Mesothelial cell of epicardium (in vitro differentiated cells): ENCODE data around the gene LRRK1. TPM values are rescaled to one million over a fixed set of nuclear protein-coding genes. Genes with fewer than 3 reads are reported as not detected.
A peak's percentile ranks its signal among the peaks of the same experiment; 100 is the strongest.

Experiments
- DNase-seq, 2 experiments: peaks; one replicate each; pipeline ENCODE4 v3.0.0; 2021; ENCODE audit warnings: low spot score in 2 of 2; ENCODE audit not compliant: unreplicated experiment in 2 of 2
- H3K27ac Mint-ChIP-seq: 2 replicates; pipeline ENCODE4 v1.8.0; 2021; ENCODE audit warnings: mixed read lengths
- H3K27me3 Mint-ChIP-seq: 2 replicates; pipeline ENCODE4 v1.8.0; 2021; ENCODE audit warnings: low read depth, mixed read lengths
- H3K36me3 Mint-ChIP-seq: 2 replicates; pipeline ENCODE4 v1.8.0; 2021; ENCODE audit warnings: mixed read lengths
- H3K4me1 Mint-ChIP-seq: 2 replicates; pipeline ENCODE4 v1.8.0; 2021; ENCODE audit warnings: mixed read lengths
- H3K4me3 Mint-ChIP-seq: 2 replicates; pipeline ENCODE4 v1.8.0; 2021; ENCODE audit warnings: mild to moderate bottlenecking, moderate library complexity, mixed read lengths
- H3K9me3 Mint-ChIP-seq: 2 replicates; pipeline ENCODE4 v1.8.0; 2021; ENCODE audit warnings: mixed read lengths
- CTCF ChIP-seq: fragments of 200-600 bp; sonication (generic); IDR thresholded peaks from one replicate; pipeline ENCODE4 v1.5.0; 2021; ENCODE audit warnings: antibody characterized with exemption; ENCODE audit not compliant: unreplicated experiment
- total RNA-seq: library from RNA; stranded (reverse); gene quantifications from 3 replicates; pipeline ENCODE4 v1.2.1, GENCODE V29; 2021

LRRK1 gene
- total RNA-seq, 1 donor from 2014 or later = 2.3 TPM

GRCh38 chr15:101058735-101059134 lies 139.6 kb downstream of the LRRK1 start:
- peaks cover 7% of the 10 kb centered on the region for H3K9me3 Mint-ChIP-seq
- H3K4me3 Mint-ChIP-seq = no peak overlapping the region
- H3K36me3 Mint-ChIP-seq = peaks cover 10% of the 10 kb centered on the region
- DNase-seq = no peak
- H3K27ac Mint-ChIP-seq = no peak overlapping the region
- no peaks in the 10 kb centered on the region for H3K4me1 Mint-ChIP-seq
- no peaks in the 10 kb centered on the region for H3K27me3 Mint-ChIP-seq
- TF ChIP-seq CTCF = no peak

- Mint-ChIP-seq H3K27me3 (no peaks in the 10 kb centered on the region), H3K9me3 (peaks cover 7% of the 10 kb centered on the region), H3K4me3 (no peak overlapping the region), H3K4me1 (peaks cover 6% of the 10 kb centered on the region), H3K27ac (no peak overlapping the region), H3K36me3 (peaks cover 10% of the 10 kb centered on the region)
- no peak for TF ChIP-seq CTCF
- DNase-seq = peak in 1 of 2 experiments; percentile 21
Observed at GRCh38 chr15:101059381-101060341, 140.5 kb downstream of the LRRK1 start.

GRCh38 chr15:101060576-101061551 lies 141.7 kb downstream of the LRRK1 start:
- H3K4me3 Mint-ChIP-seq = no peak overlapping the region
- peaks cover 10% of the 10 kb centered on the region for H3K36me3 Mint-ChIP-seq
- no peak overlapping the region for H3K27ac Mint-ChIP-seq
- TF ChIP-seq CTCF = no peak
- peak in 1 of 2 experiments; percentile 31 for DNase-seq
- no peaks in the 10 kb centered on the region for H3K27me3 Mint-ChIP-seq
- H3K9me3 Mint-ChIP-seq = peaks cover 7% of the 10 kb centered on the region
- H3K4me1 Mint-ChIP-seq = peaks cover 6% of the 10 kb centered on the region

GRCh38 chr15:101062063-101062462 lies 142.9 kb downstream of the LRRK1 start:
- no peak overlapping the region for H3K4me3 Mint-ChIP-seq
- H3K9me3 Mint-ChIP-seq = peaks cover 7% of the 10 kb centered on the region
- H3K27me3 Mint-ChIP-seq = no peaks in the 10 kb centered on the region
- no peak for TF ChIP-seq CTCF
- H3K27ac Mint-ChIP-seq = no peak overlapping the region
- H3K36me3 Mint-ChIP-seq = peaks cover 10% of the 10 kb centered on the region
- DNase-seq = no peak
- peaks cover 6% of the 10 kb centered on the region for H3K4me1 Mint-ChIP-seq

GRCh38 chr15:101062471-101063171 lies 143.5 kb downstream of the LRRK1 start:
- no peak for DNase-seq
- TF ChIP-seq CTCF = no peak
- peaks cover 10% of the 10 kb centered on the region for H3K36me3 Mint-ChIP-seq
- H3K4me3 Mint-ChIP-seq = no peak overlapping the region
- peaks cover 6% of the 10 kb centered on the region for H3K4me1 Mint-ChIP-seq
- H3K27me3 Mint-ChIP-seq = no peaks in the 10 kb centered on the region
- H3K9me3 Mint-ChIP-seq = peaks cover 7% of the 10 kb centered on the region
- no peak overlapping the region for H3K27ac Mint-ChIP-seq
